HS-27A (cell line): ENCODE measurements around the gene S100A11.
A peak's percentile ranks its signal among the peaks of the same experiment; 100 is the strongest.

Source experiments
- DNase-seq: peaks from one replicate; pipeline ENCODE4 v3.0.0-alpha.2; 2012; ENCODE audit warnings: low read depth, missing footprints

Gene S100A11

GRCh38 chr1:152001631-152002584, 34.9 kb downstream of the S100A11 start:
- no peak for DNase-seq

- no peak for DNase-seq
Observed at GRCh38 chr1:152000964-152001630, 35.7 kb downstream of the S100A11 start.

- DNase-seq = no peak
Observed at GRCh38 chr1:151998611-151999362, 38.0 kb downstream of the S100A11 start.

GRCh38 chr1:151997284-151997570, 39.6 kb downstream of the S100A11 start:
- no peak for DNase-seq

- no peak for DNase-seq
Observed at GRCh38 chr1:151995774-151996173, 41.0 kb downstream of the S100A11 start.

GRCh38 chr1:151994956-151995355, 41.8 kb downstream of the S100A11 start:
- DNase-seq = peak; percentile 95

GRCh38 chr1:151993734-151994496, 42.9 kb downstream of the S100A11 start, which contains the start of gene S100A10:
Gene S100A10, minus strand, starts transcription at chr1:151993859. Its CDS starts 7,629 bp downstream, at chr1:151986230.
- no peak for DNase-seq

GRCh38 chr1:151993084-151993733, 43.6 kb downstream of the S100A11 start:
- no peak for DNase-seq

GRCh38 chr1:151992303-151993083, 44.3 kb downstream of the S100A11 start:
- peak; percentile 99 for DNase-seq

- DNase-seq = no peak
Observed at GRCh38 chr1:151991663-151992302, 45.0 kb downstream of the S100A11 start.

- DNase-seq = no peak
Observed at GRCh38 chr1:151990856-151991198, 46.0 kb downstream of the S100A11 start.

- DNase-seq = no peak
Observed at GRCh38 chr1:151990058-151990855, 46.5 kb downstream of the S100A11 start.

GRCh38 chr1:151989211-151989862, 47.5 kb downstream of the S100A11 start:
- no peak for DNase-seq

GRCh38 chr1:151988405-151988923, 48.3 kb downstream of the S100A11 start:
- DNase-seq = peak; percentile 95

GRCh38 chr1:151986501-151987190, 50.2 kb downstream of the S100A11 start:
- DNase-seq = no peak

- DNase-seq = no peak
Observed at GRCh38 chr1:151985768-151986167, 51.0 kb downstream of the S100A11 start.

- no peak for DNase-seq
Observed at GRCh38 chr1:151985270-151985669, 51.5 kb downstream of the S100A11 start.
